Gastrocnemius medialis (tissue), 4 donors: Measurements from ENCODE around the gene MIPEP. TPM values are rescaled to one million over a fixed set of nuclear protein-coding genes. Genes with fewer than 3 reads are reported as not detected.

Experiments used
- ATAC-seq, 2 donors: fragments of 150-250 bp; one replicate each; pipeline ENCODE4 v1.9.1; 2016
- DNase-seq, 2 donors: peaks; one replicate each; pipeline ENCODE4 v3.0.0-alpha.2; 2019
- H3K27ac ChIP-seq, 4 donors: fragments of 200-600 bp; sonication (generic); 1 replicate in 1 of 4; 2 replicates in 3 of 4; pipeline ENCODE4 v1.5.1; 2016 to 2018; ENCODE audit warnings: mild to moderate bottlenecking in 2 of 4, moderate library complexity in 1 of 4
- H3K27me3 ChIP-seq, 3 donors: fragments of 200-600 bp; sonication (generic) in 2 of 3; 1 replicate in 1 of 3; 2 replicates in 2 of 3; pipeline versions ENCODE4 v1.5.1 to v1.6.0; 2016 to 2019; ENCODE audit warnings: mild to moderate bottlenecking in 1 of 3, moderate library complexity in 1 of 3
- H3K36me3 ChIP-seq, 2 donors: fragments of 200-600 bp; sonication (generic) in 1 of 2; one replicate each; pipeline ENCODE4 v1.5.1; 2017 to 2018
- H3K4me1 ChIP-seq, 2 donors: fragments of 200-600 bp; sonication (generic) in 1 of 2; one replicate each; pipeline ENCODE4 v1.5.1; 2016 to 2017; ENCODE audit warnings: mild to moderate bottlenecking in 2 of 2
- H3K4me3 ChIP-seq, 4 donors: fragments of 200-600 bp; sonication (generic) in 3 of 4; 1 replicate in 1 of 4; 2 replicates in 3 of 4; pipeline ENCODE4 v1.5.1; 2016 to 2019; ENCODE audit warnings: mild to moderate bottlenecking in 2 of 4
- H3K9me3 ChIP-seq, 3 donors: fragments of 200-600 bp; sonication (generic) in 2 of 3; 1 replicate in 1 of 3; 2 replicates in 2 of 3; pipeline ENCODE4 v1.5.1; 2016 to 2019
- POLR2A ChIP-seq, 2 donors: fragments of 450-650 bp; IDR thresholded peaks; one replicate each; pipeline ENCODE4 v1.6.1; 2017; ENCODE audit warnings: antibody characterized with exemption in 2 of 2, mild to moderate bottlenecking in 2 of 2, moderate library complexity in 2 of 2
- in situ Hi-C, 4 donors: fragments of 200-750 bp; cut with MboI; loops; one replicate each; pipeline versions ENCODE4 v1.15.0 to v1.8.0; 2017; ENCODE audit warnings: low sequenced_read_pairs in 4 of 4
- intact Hi-C: fragments of 100-400 bp; cut with DNase I; formaldehyde crosslinking; loops from one replicate; pipeline ENCODE4 v1.15.1; 2023; ENCODE audit warnings: low total_unique reads
- total RNA-seq, 4 donors: library from RNA; depleted of rRNA; stranded (reverse); fragments of >200 nt; gene quantifications; one replicate each; pipeline versions ENCODE4 v1.1.0 to v1.2.3, GENCODE V29; 2016
- TF ChIP-seq, protein P1 (sequence below), 5 experiments: fragments of 450-650 bp in 3 of 5; fragments of 200-600 bp in 2 of 5; sonication (generic) in 2 of 5; IDR thresholded peaks in 4 of 5; conservative IDR thresholded peaks in 1 of 5; 1 replicate in 4 of 5; 2 replicates in 1 of 5; pipeline ENCODE4 v1.5.1; 2016 to 2019; ENCODE audit warnings: antibody characterized with exemption in 5 of 5, mild to moderate bottlenecking in 3 of 5, moderate library complexity in 3 of 5

Gene MIPEP
- total RNA-seq, 4 donors from 2014 or later: 9.2 to 23.1 (median 14.0) TPM

DNA sequence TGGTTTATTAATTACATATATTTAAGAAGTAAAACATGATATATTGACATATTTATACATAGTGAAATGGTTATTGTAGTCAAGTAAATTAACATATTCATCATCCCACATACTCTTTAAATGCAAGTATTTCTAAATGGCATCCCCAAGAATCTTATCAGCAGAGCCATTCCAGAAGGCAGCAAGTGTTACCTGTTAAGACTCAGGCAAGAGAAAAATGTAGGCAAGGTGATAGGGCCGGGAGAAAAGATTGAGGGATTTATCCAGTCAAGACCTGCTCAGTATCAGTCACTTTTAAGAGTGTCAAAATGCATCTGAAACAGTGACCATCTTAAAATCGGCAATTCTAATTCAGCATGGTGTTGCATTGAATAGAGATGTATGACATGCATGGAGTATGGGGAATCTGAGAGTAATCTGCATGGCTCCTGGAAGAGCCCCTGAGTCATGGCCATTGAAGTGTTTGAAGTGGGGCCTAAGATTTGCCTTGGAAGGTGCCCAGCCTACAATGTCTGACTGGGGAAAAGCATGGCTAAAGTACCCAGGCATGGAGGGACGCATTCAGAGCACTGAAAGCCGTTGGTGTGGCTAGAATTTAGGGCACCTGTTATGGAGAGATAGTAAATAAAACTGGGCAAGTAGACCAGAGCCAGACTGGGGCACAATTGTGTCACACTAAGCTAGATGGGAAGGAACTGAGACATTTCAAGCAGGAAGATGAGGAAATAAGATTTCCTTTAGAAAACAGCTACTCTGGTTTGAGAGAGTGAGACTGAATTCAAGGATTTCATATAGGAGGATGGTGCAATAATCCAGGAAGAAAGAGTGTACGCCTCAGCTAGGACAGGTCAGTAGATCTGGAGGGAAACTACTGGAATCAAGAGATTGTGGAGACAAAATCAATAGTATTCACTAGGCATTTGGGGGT, 33.1 kb upstream of the MIPEP start:
- Histone ChIP-seq H3K4me3 (no peak overlapping the region), H3K9me3 (no peaks in the 10 kb centered on the region), H3K4me1 (no peaks in the 10 kb centered on the region), H3K36me3 (no peaks in the 10 kb centered on the region), H3K27ac (no peak overlapping the region), H3K27me3 (no peaks in the 10 kb centered on the region)
- in situ Hi-C loops: loop anchor here in 2 of 4 donors (25.0 kb wide), 1 partner anchor 290 kb away; no protein-coding TSS in a partner anchor
- ATAC-seq (no peak), DNase-seq (no peak)
- intact Hi-C loops: loop anchor here (10.0 kb wide), 1 partner anchor 93 kb away; no protein-coding TSS in a partner anchor
- TF ChIP-seq, protein P1, sequence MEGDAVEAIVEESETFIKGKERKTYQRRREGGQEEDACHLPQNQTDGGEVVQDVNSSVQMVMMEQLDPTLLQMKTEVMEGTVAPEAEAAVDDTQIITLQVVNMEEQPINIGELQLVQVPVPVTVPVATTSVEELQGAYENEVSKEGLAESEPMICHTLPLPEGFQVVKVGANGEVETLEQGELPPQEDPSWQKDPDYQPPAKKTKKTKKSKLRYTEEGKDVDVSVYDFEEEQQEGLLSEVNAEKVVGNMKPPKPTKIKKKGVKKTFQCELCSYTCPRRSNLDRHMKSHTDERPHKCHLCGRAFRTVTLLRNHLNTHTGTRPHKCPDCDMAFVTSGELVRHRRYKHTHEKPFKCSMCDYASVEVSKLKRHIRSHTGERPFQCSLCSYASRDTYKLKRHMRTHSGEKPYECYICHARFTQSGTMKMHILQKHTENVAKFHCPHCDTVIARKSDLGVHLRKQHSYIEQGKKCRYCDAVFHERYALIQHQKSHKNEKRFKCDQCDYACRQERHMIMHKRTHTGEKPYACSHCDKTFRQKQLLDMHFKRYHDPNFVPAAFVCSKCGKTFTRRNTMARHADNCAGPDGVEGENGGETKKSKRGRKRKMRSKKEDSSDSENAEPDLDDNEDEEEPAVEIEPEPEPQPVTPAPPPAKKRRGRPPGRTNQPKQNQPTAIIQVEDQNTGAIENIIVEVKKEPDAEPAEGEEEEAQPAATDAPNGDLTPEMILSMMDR (IDR thresholded peaks at IDR 0.05 in 4 of 5, conservative IDR thresholded peaks at IDR 0.05 in 1 of 5): no peak
- TF ChIP-seq POLR2A (IDR thresholded peaks at IDR 0.05): no peak

DNA sequence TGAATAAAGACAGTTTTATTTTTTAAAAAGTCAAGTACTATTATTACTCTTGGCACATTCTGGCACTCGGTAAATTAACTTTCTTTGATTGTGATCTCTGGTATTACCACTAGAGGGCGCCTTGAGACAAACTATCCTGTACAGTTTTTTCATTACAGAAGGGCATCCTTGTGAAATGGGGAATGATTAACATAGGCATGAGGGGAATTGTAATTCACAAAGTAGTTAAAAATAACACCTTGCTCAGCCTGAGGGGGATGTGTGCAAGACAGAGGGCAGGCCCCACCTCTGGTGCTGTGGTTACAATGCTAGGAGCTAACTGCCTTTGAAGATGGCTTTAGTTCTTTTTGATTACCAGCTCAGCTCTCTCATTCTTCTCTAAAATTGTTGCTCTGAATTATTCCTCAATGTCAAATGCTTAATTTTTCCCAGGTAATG, 32.3 kb upstream of the MIPEP start:
- in situ Hi-C loops: loop anchor here in 2 of 4 donors (25.0 kb wide), 1 partner anchor 291 kb away; no protein-coding TSS in a partner anchor
- Histone ChIP-seq H3K36me3 (no peaks in the 10 kb centered on the region), H3K27ac (no peak overlapping the region), H3K27me3 (no peaks in the 10 kb centered on the region), H3K4me1 (no peaks in the 10 kb centered on the region), H3K4me3 (no peak overlapping the region), H3K9me3 (no peaks in the 10 kb centered on the region)
- ATAC-seq (peak in 1 of 2 donors; percentile 44), DNase-seq (no peak)
- TF ChIP-seq POLR2A (IDR thresholded peaks at IDR 0.05): no peak
- TF ChIP-seq, protein P1 (IDR thresholded peaks at IDR 0.05 in 4 of 5, conservative IDR thresholded peaks at IDR 0.05 in 1 of 5): peak; percentile 42 to 64 (median 58)
- intact Hi-C loops: loop anchor here (1.0 to 10.0 kb wide), 2 partner anchors 93 to 299 kb away; no protein-coding TSS in a partner anchor

- no peaks in the 10 kb centered on the region for H3K4me1 ChIP-seq
- DNase-seq (no peak), ATAC-seq (no peak)
- no peak for TF ChIP-seq POLR2A (IDR thresholded peaks at IDR 0.05)
- TF ChIP-seq, protein P1 (IDR thresholded peaks at IDR 0.05 in 4 of 5, conservative IDR thresholded peaks at IDR 0.05 in 1 of 5): no peak
- H3K9me3 ChIP-seq: no peaks in the 10 kb centered on the region
- H3K4me3 ChIP-seq: no peak overlapping the region
- H3K27me3 ChIP-seq: peaks cover 0 to 3% (median 0%) of the 10 kb centered on the region in 3 donors
- intact Hi-C loops: no loop called here
- in situ Hi-C loops: loop anchor here in 2 of 4 donors (25.0 kb wide), 1 partner anchor 293 kb away; no protein-coding TSS in a partner anchor
- no peak overlapping the region for H3K27ac ChIP-seq
- no peaks in the 10 kb centered on the region for H3K36me3 ChIP-seq
Measured at GRCh38 chr13:23919006-23919405, 29.8 kb upstream of the MIPEP start.

GRCh38 chr13:23918208-23918607, 29.0 kb upstream of the MIPEP start:
- intact Hi-C loops (no loop called here), in situ Hi-C loops (loop anchor here in 2 of 4 donors (25.0 kb wide), 1 partner anchor 294 kb away; no protein-coding TSS in a partner anchor)
- H3K4me3 ChIP-seq: no peak overlapping the region
- H3K36me3 ChIP-seq: no peaks in the 10 kb centered on the region
- H3K4me1 ChIP-seq: no peaks in the 10 kb centered on the region
- TF ChIP-seq POLR2A (IDR thresholded peaks at IDR 0.05): no peak
- TF ChIP-seq, protein P1 (IDR thresholded peaks at IDR 0.05 in 4 of 5, conservative IDR thresholded peaks at IDR 0.05 in 1 of 5): no peak
- DNase-seq: no peak
- H3K27me3 ChIP-seq: peaks cover 0 to 3% (median 0%) of the 10 kb centered on the region in 3 donors
- no peak for ATAC-seq
- no peaks in the 10 kb centered on the region for H3K9me3 ChIP-seq
- no peak overlapping the region for H3K27ac ChIP-seq
